Prostate gland (tissue), 2 donors: ENCODE results near the gene GIPC1.

Experiments
- CTCF ChIP-seq, 4 experiments: fragments of 200-600 bp in 2 of 4; fragments of 450-650 bp in 2 of 4; sonication (generic) in 2 of 4; IDR thresholded peaks; 1 replicate in 3 of 4; 2 replicates in 1 of 4; pipeline ENCODE4 v1.5.1; 2016 to 2019; ENCODE audit warnings: antibody characterized with exemption in 4 of 4, mild to moderate bottlenecking in 2 of 4, moderate library complexity in 2 of 4
- POLR2AphosphoS5 ChIP-seq: sonication (generic); formaldehyde crosslinking; IDR thresholded peaks from one replicate; pipeline ENCODE4 v1.6.1; 2017; ENCODE audit warnings: antibody characterized with exemption

- TF ChIP-seq POLR2AphosphoS5: no peak
- no peak for TF ChIP-seq CTCF (IDR thresholded peaks at IDR 0.05)
These were observed 19.6 kb upstream of the GIPC1 start for GRCh38 chr19:14515501-14516047.
